GM11168 (cell line): ENCODE measurements around the gene COL27A1.

Experiments used
- in situ Hi-C: fragments of 300-500 bp; cut with MboI; formaldehyde crosslinking; loops from one replicate; pipeline ENCODE4 v1.12.0; 2022; ENCODE audit warnings: low sequenced_read_pairs; ENCODE audit not compliant: unreplicated experiment

COL27A1 gene

DNA sequence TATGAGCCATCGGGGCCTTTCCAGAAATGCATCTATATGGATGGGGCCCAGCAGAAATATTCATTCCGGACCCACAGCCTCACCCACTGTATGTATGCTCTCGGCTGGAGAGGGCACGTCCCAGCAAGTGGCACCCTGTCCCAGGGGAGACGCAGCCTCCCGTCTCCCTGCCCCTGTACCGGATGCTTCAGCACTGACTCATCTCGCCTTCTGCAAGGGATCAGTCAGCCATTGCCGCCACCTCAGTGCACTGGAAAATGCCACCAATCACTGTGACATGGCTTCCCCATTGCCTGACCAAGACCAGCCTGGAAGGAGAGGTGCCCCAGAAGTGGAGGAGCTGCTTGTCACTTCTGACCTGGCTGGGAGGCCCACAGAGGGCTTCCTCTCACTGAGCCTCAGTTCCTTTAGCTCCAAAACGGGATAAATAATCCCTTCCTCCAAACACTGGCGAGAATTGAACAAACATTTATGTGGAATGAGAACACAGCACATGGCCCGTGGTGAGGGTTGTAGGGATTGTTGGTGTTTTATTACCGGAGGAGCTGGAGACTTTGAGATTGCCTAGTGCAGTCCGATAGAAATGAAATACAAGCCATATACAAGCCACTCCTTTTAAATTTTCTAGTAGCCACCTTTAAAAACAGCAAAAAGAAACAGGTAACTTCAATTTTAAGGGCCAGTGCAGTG, 123.7 kb downstream of the COL27A1 start:
- in situ Hi-C loops: no loop called here

DNA sequence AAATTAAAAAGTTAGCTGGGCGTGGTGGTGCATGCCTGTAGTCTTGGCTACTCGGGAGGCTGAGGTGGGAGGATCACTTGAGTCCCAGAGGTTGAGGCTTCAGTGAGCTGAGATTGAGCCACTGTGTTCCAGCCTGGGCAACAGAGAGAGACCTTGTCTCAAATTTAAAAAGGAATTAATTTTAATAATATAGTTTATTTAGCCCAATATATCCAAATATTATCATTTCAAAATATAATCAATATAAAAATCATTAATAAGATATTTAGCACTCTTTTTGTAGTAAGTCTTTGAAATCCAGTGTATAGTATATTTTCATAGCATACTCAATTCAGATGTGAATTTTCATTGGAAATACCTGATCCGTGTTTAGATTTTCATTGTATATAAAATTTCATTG, 124.4 kb downstream of the COL27A1 start:
- in situ Hi-C loops: no loop called here

GRCh38 chr9:114280636-114281472, 125.5 kb downstream of the COL27A1 start:
- in situ Hi-C loops: no loop called here

DNA sequence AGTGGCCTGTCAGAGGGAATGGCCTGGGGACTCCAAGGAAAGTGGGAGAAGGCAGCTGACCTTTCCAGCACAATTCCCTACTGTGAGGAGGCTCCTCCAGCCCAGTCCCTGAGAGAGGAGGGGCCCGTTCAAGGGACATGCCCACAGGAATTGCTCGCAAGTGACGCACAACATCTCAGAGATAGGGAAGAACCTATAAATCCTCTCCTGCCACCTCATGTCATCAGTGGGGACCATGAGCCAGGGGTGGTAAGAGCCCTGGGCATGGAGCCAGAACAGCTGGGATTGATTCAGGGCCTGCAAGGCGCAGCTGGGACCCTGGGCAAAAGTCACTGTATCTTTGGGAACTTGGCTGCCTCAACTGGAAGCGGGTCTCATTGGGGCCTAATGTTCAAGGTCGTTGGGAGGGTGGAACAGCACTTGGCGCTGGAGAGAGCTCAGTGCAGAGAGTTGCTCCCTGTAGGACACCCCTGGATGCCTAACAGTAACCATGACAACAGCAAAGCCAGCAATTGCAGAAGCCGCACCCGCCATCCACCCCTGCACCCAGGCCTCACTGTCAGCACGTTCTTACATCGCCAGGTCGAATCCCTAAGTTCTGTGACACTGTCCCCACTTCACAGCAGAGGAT, 126.3 kb downstream of the COL27A1 start:
- in situ Hi-C loops: no loop called here

- in situ Hi-C loops: no loop called here
Observed at GRCh38 chr9:114282104-114282485, 126.8 kb downstream of the COL27A1 start.

GRCh38 chr9:114282507-114282906, 127.2 kb downstream of the COL27A1 start:
- in situ Hi-C loops: no loop called here

- in situ Hi-C loops: no loop called here
Observed at GRCh38 chr9:114282926-114283325, 127.6 kb downstream of the COL27A1 start.

GRCh38 chr9:114283551-114284111, 128.3 kb downstream of the COL27A1 start:
- in situ Hi-C loops: no loop called here

GRCh38 chr9:114284316-114285060, 129.2 kb downstream of the COL27A1 start:
- in situ Hi-C loops: no loop called here

DNA sequence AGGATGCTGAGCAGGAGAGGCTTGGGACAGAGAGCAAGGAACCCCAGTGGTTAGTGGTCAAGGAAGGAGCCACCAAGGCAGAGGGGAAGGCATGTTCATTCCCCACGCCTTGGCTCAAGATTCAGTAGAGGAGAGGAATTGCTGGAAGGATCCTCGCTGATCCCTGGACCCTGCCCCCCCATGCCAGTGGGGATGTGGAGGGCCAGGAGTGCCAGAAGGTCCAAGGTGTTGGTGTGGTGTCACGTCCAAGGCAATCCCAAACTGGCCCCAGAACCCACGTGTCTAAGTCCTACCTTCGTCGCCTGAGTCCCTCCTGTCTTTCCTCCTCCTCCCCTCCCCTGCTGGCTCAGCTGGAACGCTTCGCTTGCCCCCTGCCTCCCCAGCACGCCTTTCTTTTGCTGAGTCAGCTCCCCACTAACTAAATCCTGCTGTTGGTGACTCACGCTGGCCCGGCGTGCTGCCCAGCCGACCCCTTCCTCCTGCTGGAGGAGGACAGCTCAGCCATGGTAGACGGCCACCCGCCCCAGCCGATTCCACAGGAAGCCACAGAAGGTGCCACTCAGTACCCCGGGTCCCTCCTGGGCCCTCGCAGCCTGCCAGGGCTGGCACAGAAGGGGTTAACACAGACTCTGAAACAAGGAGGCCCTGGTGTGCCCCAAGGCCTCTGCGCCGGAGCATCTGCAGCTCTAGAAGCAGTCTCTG, 130.0 kb downstream of the COL27A1 start:
- in situ Hi-C loops: no loop called here

GRCh38 chr9:114286146-114286679, 130.9 kb downstream of the COL27A1 start:
- in situ Hi-C loops: no loop called here

DNA sequence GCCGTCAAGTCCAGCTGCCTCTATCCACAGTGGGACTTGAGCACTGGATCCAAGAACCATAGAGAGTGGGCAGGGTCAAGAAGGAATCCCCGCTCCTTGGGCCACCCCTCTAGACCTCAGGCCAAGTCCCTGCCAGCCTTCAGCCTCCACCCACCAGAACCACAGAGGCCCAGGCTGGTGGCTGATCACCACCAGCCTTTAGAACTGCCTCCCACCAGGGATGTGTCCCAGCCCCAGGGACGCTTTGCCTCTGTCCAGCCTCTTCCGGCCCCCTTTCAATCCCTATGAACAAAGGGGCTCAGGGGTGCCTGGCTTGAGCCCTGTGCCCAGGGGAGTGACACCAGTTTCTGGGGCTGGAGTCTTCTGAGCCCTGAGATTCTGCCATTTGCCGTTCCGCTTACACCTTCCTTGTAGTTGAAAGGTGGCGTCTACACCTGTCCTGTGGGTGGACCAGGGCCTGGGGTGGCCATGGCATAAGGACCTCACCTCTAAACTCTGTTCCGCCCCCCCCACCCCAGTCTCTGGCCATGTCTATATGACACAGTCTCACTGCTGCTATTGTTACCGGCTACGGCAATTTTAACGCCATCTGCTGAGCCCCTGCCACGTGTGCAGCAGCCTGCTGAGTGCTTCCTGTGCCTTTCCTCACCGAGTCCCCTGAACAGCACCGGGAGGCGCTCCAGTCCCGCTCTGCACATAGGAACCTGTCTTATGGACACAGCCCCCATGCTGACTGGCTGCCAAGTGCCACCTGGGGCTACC, 131.8 kb downstream of the COL27A1 start:
- in situ Hi-C loops: no loop called here

GRCh38 chr9:114287763-114288192, 132.4 kb downstream of the COL27A1 start:
- in situ Hi-C loops: no loop called here

DNA sequence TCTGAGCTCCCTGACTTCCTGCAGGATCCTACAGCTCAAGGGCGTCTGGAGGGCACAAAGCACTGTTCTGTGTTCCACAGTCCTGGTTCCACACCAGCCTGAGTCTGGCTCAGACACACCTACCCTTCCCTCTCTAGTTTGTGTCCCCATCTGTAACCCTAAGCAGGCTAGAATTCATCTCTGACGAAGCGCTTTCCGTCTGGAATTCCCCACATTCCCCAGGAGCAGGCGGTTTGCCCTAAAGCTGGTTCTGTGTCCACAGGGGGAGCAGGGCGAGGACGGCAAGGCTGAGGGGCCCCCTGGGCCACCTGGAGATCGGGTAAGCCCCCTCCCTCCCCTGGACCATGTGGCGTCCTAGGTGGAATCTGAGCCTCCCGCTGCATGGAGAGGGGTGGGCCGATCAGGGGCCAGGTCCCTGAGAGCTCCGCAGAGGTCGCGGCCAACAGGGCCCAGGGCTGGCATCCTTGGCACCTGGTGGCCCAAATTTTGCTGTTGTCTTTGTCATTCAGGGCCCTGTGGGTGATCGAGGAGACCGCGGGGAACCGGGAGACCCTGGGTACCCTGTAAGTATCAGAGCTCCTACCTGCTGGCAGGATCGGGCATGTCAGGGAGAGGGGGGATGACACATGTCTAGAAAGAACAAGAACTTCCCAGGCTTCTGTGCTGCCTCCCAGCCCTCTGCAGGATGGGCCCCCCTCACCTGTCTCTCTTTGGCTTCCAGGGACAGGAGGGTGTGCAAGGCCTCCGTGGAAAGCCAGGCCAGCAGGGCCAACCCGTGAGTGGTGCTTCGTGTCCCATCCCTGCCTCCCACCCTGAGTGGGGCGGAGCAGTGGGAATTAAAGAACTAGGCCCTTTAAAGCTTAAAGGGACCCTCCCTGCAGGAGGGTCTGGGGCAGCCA, 133.1 kb downstream of the COL27A1 start:
- in situ Hi-C loops: no loop called here

DNA sequence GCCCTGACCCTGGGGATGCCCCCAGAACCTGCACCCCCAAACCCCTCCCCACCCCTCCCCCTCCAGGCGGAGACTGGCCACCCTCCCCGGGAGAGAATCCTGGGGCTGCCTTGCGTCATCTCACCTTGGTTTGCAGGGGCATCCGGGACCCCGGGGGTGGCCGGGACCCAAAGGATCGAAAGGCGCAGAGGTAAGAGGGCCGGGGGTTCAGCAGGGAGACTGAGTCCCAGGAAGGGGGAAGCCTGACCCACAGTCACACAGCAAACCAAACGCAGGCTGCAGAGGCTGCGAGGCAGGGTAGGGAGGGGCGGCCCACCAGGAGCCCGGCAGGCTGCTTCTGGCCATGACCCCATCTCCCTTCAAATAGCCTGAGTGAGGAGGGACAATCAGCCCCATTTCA, 133.8 kb downstream of the COL27A1 start:
- in situ Hi-C loops: no loop called here

GRCh38 chr9:114289571-114290481, 134.5 kb downstream of the COL27A1 start:
- in situ Hi-C loops: loop anchor here (10.0 kb wide), 1 partner anchor 135 kb away; the partner anchor contains the start of gene COL27A1
